ENCODE results near the gene FILIP1L. TPM values are rescaled to one million over a fixed set of nuclear protein-coding genes. Genes with fewer than 3 reads are reported as not detected.

Gene FILIP1L
- total RNA-seq, 2 donors from 2014 or later = 9.5 to 28.2 TPM

- Histone ChIP-seq H3K27me3 (replicated peaks; ENCODE audit: insufficient read depth) (no peaks in the 10 kb centered on the region), H3K27ac (no peak overlapping the region), H3K4me1 (replicated peaks) (no peaks in the 10 kb centered on the region), H3K9me3 (no peaks in the 10 kb centered on the region), H3K36me3 (no peaks in the 10 kb centered on the region), H3K4me3 (no peak overlapping the region)
- WGBS = 90% methylated on average over 2 of the region's 2 CpGs
- TF ChIP-seq POLR2AphosphoS5 (IDR thresholded peaks at IDR 0.05) = no peak
- no peak for TF ChIP-seq CTCF (IDR thresholded peaks at IDR 0.05)
- TF ChIP-seq POLR2A (IDR thresholded peaks at IDR 0.05) = no peak
- intact Hi-C loops (cut with DNase I) = no loop called here
- DNase-seq (ENCODE audit: low spot score) = no peak
Measured at GRCh38 chr3:99907959-99908544, 206.2 kb downstream of the FILIP1L start.

GRCh38 chr3:99903869-99904268 is 210.4 kb downstream of the FILIP1L start:
- no peak overlapping the region for H3K27ac ChIP-seq

GRCh38 chr3:99902091-99902490 is 212.2 kb downstream of the FILIP1L start:
- 66% methylated on average over 1 of the region's 1 CpG for WGBS
- no peak for TF ChIP-seq POLR2AphosphoS5 (IDR thresholded peaks at IDR 0.05)
- no peak for TF ChIP-seq POLR2A (IDR thresholded peaks at IDR 0.05)
- TF ChIP-seq CTCF (IDR thresholded peaks at IDR 0.05) = no peak
- DNase-seq (ENCODE audit: low spot score) = no peak
- no peak overlapping the region for H3K4me3 ChIP-seq
- H3K27ac ChIP-seq = no peak overlapping the region
- H3K4me1 ChIP-seq (replicated peaks) = no peaks in the 10 kb centered on the region
- no peaks in the 10 kb centered on the region for H3K27me3 ChIP-seq (replicated peaks; ENCODE audit: insufficient read depth)
- no peaks in the 10 kb centered on the region for H3K36me3 ChIP-seq
- H3K9me3 ChIP-seq = no peaks in the 10 kb centered on the region
- intact Hi-C loops (cut with DNase I) = no loop called here

More at GRCh38 chr3:99903869-99904268, 210.4 kb downstream of the FILIP1L start:
- Histone ChIP-seq H3K9me3 (no peaks in the 10 kb centered on the region), H3K36me3 (no peaks in the 10 kb centered on the region), H3K27me3 (replicated peaks; ENCODE audit: insufficient read depth) (no peaks in the 10 kb centered on the region), H3K4me3 (no peak overlapping the region), H3K4me1 (replicated peaks) (no peaks in the 10 kb centered on the region)
- no peak for TF ChIP-seq POLR2A (IDR thresholded peaks at IDR 0.05)
- no peak for TF ChIP-seq POLR2AphosphoS5 (IDR thresholded peaks at IDR 0.05)
- no peak for TF ChIP-seq CTCF (IDR thresholded peaks at IDR 0.05)
- no peak for DNase-seq (ENCODE audit: low spot score)
- intact Hi-C loops (cut with DNase I) = no loop called here

- WGBS = 40% methylated on average over 6 of the region's 6 CpGs
- Histone ChIP-seq H3K27ac (no peak overlapping the region), H3K27me3 (replicated peaks; ENCODE audit: insufficient read depth) (no peaks in the 10 kb centered on the region), H3K4me1 (replicated peaks) (no peaks in the 10 kb centered on the region), H3K4me3 (no peak overlapping the region), H3K36me3 (no peaks in the 10 kb centered on the region), H3K9me3 (no peaks in the 10 kb centered on the region)
- intact Hi-C loops (cut with DNase I) = no loop called here
- no peak for DNase-seq (ENCODE audit: low spot score)
- TF ChIP-seq POLR2AphosphoS5 (IDR thresholded peaks at IDR 0.05) = peak; percentile 3
- TF ChIP-seq CTCF (IDR thresholded peaks at IDR 0.05) = no peak
Measured at GRCh38 chr3:99901200-99901926, 212.9 kb downstream of the FILIP1L start.

GRCh38 chr3:99900248-99900647 is 214.1 kb downstream of the FILIP1L start:
- DNase-seq (ENCODE audit: low spot score) = no peak
- intact Hi-C loops (cut with DNase I) = no loop called here
- H3K4me3 ChIP-seq = no peak overlapping the region
- no peaks in the 10 kb centered on the region for H3K4me1 ChIP-seq (replicated peaks)
- H3K27ac ChIP-seq = no peak overlapping the region
- no peaks in the 10 kb centered on the region for H3K36me3 ChIP-seq
- no peaks in the 10 kb centered on the region for H3K9me3 ChIP-seq
- WGBS = 95% methylated on average over 1 of the region's 1 CpG
- H3K27me3 ChIP-seq (replicated peaks; ENCODE audit: insufficient read depth) = no peaks in the 10 kb centered on the region
- TF ChIP-seq POLR2A (IDR thresholded peaks at IDR 0.05) (no peak), CTCF (IDR thresholded peaks at IDR 0.05) (no peak)
